ENCODE measurements around the gene TMEM184A.

Gene TMEM184A

GRCh38 chr7:1567049-1567771 is 11.2 kb upstream of the TMEM184A start:
- DNase-seq, result no peak

- DNase-seq, result no peak
These were observed 10.7 kb upstream of the TMEM184A start for GRCh38 chr7:1566687-1567048.

GRCh38 chr7:1564603-1565022 is 8.6 kb upstream of the TMEM184A start:
- DNase-seq, result no peak

- no peak for DNase-seq
These were observed 8.1 kb upstream of the TMEM184A start for GRCh38 chr7:1563981-1564602.

- DNase-seq, result no peak
These were observed 6.6 kb upstream of the TMEM184A start for GRCh38 chr7:1562597-1563051.

- no peak for DNase-seq
These were observed 6.1 kb upstream of the TMEM184A start for GRCh38 chr7:1562116-1562515.

- DNase-seq, result no peak
These were observed 5.3 kb upstream of the TMEM184A start for GRCh38 chr7:1561036-1561940.

- DNase-seq, result no peak
These were observed 4.6 kb upstream of the TMEM184A start for GRCh38 chr7:1560620-1561031.

GRCh38 chr7:1559626-1560590 is 3.9 kb upstream of the TMEM184A start:
- DNase-seq, result no peak

- no peak for DNase-seq
These were observed 3.0 kb upstream of the TMEM184A start for GRCh38 chr7:1558841-1559625.

- no peak for DNase-seq
These were observed 2.3 kb upstream of the TMEM184A start for GRCh38 chr7:1558181-1558811.

- no peak for DNase-seq
These were observed 1.8 kb upstream of the TMEM184A start for GRCh38 chr7:1557771-1558170.

- DNase-seq, result no peak
These were observed 1.0 kb upstream of the TMEM184A start for GRCh38 chr7:1557006-1557405.

- no peak for DNase-seq
These were observed 776 bp downstream of the TMEM184A start for GRCh38 chr7:1555046-1555812.

GRCh38 chr7:1554333-1555045 is 1.5 kb downstream of the TMEM184A start:
- DNase-seq, result no peak

- no peak for DNase-seq
These were observed 2.3 kb downstream of the TMEM184A start for GRCh38 chr7:1553512-1554210.

GRCh38 chr7:1552200-1552599 is 3.8 kb downstream of the TMEM184A start:
- DNase-seq, result no peak

GRCh38 chr7:1550846-1551155 is 5.2 kb downstream of the TMEM184A start:
- no peak for DNase-seq

Measured in stimulated activated CD4-positive, alpha-beta T cell treated with anti-CD3 and anti-CD28 coated beads, Interleukin-2, amount 100 ng/mL, for 48 hours (primary cell).